Fibroblast of skin of right quadriceps (primary cell): ENCODE results near the gene TPO.
"Not testable (repeated sequence)": the region's sequence is repeated elsewhere in the genome, so short reads cannot be mapped to it uniquely, and the experiment has no call there.

ENCODE experiments used
- DNase-seq: peaks from one replicate; pipeline ENCODE4 v3.0.0-alpha.2; 2013

Gene TPO

GRCh38 chr2:1487758-1488157 lies 74.5 kb downstream of the TPO start:
- no peak for DNase-seq

- DNase-seq: no peak
Observed at GRCh38 chr2:1488181-1488671, 75.0 kb downstream of the TPO start.

- no peak for DNase-seq
Observed at GRCh38 chr2:1488851-1489250, 75.6 kb downstream of the TPO start.

GRCh38 chr2:1489486-1489885 lies 76.2 kb downstream of the TPO start:
- no peak for DNase-seq

GRCh38 chr2:1490381-1490780 lies 77.1 kb downstream of the TPO start:
- not testable (repeated sequence) for DNase-seq

- DNase-seq: no peak
Observed at GRCh38 chr2:1491751-1492150, 78.5 kb downstream of the TPO start.

- DNase-seq: not testable (repeated sequence)
Observed at GRCh38 chr2:1492231-1492630, 79.0 kb downstream of the TPO start.

- no peak for DNase-seq
Observed at GRCh38 chr2:1492711-1493430, 79.6 kb downstream of the TPO start.

- no peak for DNase-seq
Observed at GRCh38 chr2:1493431-1494126, 80.3 kb downstream of the TPO start.

GRCh38 chr2:1494257-1494656 lies 81.0 kb downstream of the TPO start:
- no peak for DNase-seq

- no peak for DNase-seq
Observed at GRCh38 chr2:1494906-1495305, 81.6 kb downstream of the TPO start.

- no peak for DNase-seq
Observed at GRCh38 chr2:1495676-1496358, 82.6 kb downstream of the TPO start.

GRCh38 chr2:1496359-1496821 lies 83.1 kb downstream of the TPO start:
- DNase-seq: no peak

- DNase-seq: no peak
Observed at GRCh38 chr2:1497122-1497611, 83.9 kb downstream of the TPO start.

- DNase-seq: no peak
Observed at GRCh38 chr2:1498176-1498575, 84.9 kb downstream of the TPO start.

- no peak for DNase-seq
Observed at GRCh38 chr2:1499033-1499795, 86.0 kb downstream of the TPO start.

- DNase-seq: no peak
Observed at GRCh38 chr2:1501038-1501851, 88.0 kb downstream of the TPO start.

- DNase-seq: no peak
Observed at GRCh38 chr2:1501991-1502390, 88.7 kb downstream of the TPO start.

- DNase-seq: no peak
Observed at GRCh38 chr2:1502891-1503304, 89.6 kb downstream of the TPO start.

GRCh38 chr2:1503471-1504310 lies 90.4 kb downstream of the TPO start:
- no peak for DNase-seq

GRCh38 chr2:1504311-1504750 lies 91.1 kb downstream of the TPO start:
- no peak for DNase-seq
